Endodermal cell (in vitro differentiated cells): ENCODE data around the gene ANKRD1. TPM values are rescaled to one million over a fixed set of nuclear protein-coding genes. Genes with fewer than 3 reads are reported as not detected.
A peak's percentile ranks its signal among the peaks of the same experiment; 100 is the strongest.

Source experiments
- DNase-seq: peaks from one replicate; pipeline ENCODE4 v3.0.0-alpha.2; 2017
- H3K27ac ChIP-seq: 2 replicates; pipeline ENCODE4 v1.5.1; 2013; ENCODE audit warnings: mild to moderate bottlenecking, low read depth, low read length, moderate library complexity
- H3K27me3 ChIP-seq: 2 replicates; pipeline ENCODE4 v1.6.1; 2013; ENCODE audit warnings: mild to moderate bottlenecking, low read length, moderate library complexity; ENCODE audit not compliant: insufficient read depth, control insufficient read depth, poor library complexity, severe bottlenecking
- H3K36me3 ChIP-seq: 2 replicates; pipeline ENCODE4 v1.7.0; 2013; ENCODE audit warnings: mild to moderate bottlenecking, low read length, moderate library complexity; ENCODE audit not compliant: control insufficient read depth, insufficient read depth
- H3K4me1 ChIP-seq: one replicate; pipeline ENCODE4 v1.7.0; 2013; ENCODE audit warnings: low read length; ENCODE audit not compliant: control insufficient read depth, insufficient read depth
- H3K4me3 ChIP-seq: 2 replicates; pipeline ENCODE4 v1.5.1; 2013; ENCODE audit warnings: mild to moderate bottlenecking, low read length, moderate library complexity
- H3K9ac ChIP-seq: 2 replicates; pipeline ENCODE4 v1.6.1; 2013; ENCODE audit warnings: mild to moderate bottlenecking, low read length, moderate library complexity; ENCODE audit not compliant: poor library complexity, severe bottlenecking; ENCODE audit errors: extremely low read depth
- H3K9me3 ChIP-seq: 2 replicates; pipeline ENCODE4 v1.6.1; 2013; ENCODE audit warnings: mild to moderate bottlenecking, low read length, moderate library complexity; ENCODE audit not compliant: control insufficient read depth
- H3K27ac Mint-ChIP-seq: 2 replicates; pipeline ENCODE4 v1.8.0; 2020; ENCODE audit warnings: mixed read lengths
- H3K27me3 Mint-ChIP-seq: 2 replicates; pipeline ENCODE4 v1.8.0; 2021; ENCODE audit warnings: mild to moderate bottlenecking, mixed read lengths; ENCODE audit not compliant: insufficient read depth
- H3K36me3 Mint-ChIP-seq: 2 replicates; pipeline ENCODE4 v1.8.0; 2020; ENCODE audit warnings: low read depth, mixed read lengths
- H3K4me1 Mint-ChIP-seq: 2 replicates; pipeline ENCODE4 v1.8.0; 2020; ENCODE audit warnings: mixed read lengths
- H3K4me3 Mint-ChIP-seq: 2 replicates; pipeline ENCODE4 v1.8.0; 2020; ENCODE audit warnings: mild to moderate bottlenecking, moderate library complexity, mixed read lengths
- H3K9me3 Mint-ChIP-seq: 2 replicates; pipeline ENCODE4 v1.8.0; 2020; ENCODE audit warnings: mild to moderate bottlenecking, mixed read lengths
- WGBS, 2 experiments: methylation state at CpG; one replicate each; pipeline versions ENCODE4 v1.1.5 to v1.1.7; 2013; ENCODE audit warnings: missing lambda C conversion rate in 2 of 2, mixed read lengths in 1 of 2; ENCODE audit not compliant: insufficient coverage in 1 of 2, insufficient read length in 1 of 2; 5-methylcytosine and 5-hydroxymethylcytosine counted together
- total RNA-seq, 2 donors: library from RNA; stranded (reverse); fragmentation: NEBNext Ultra II Directional in 1 of 2; extraction: Animal tissue kit (Norgen Biotek cat#: 25700) in 1 of 2; gene quantifications; 2 replicates in 1 of 2; 3 replicates in 1 of 2; pipeline ENCODE4 v1.2.1, GENCODE V29; 2021
- TF ChIP-seq, protein P1 (sequence below): fragments of 200-600 bp; sonication (generic); conservative IDR thresholded peaks from 2 replicates; pipeline ENCODE4 v1.5.0; 2021; ENCODE audit warnings: antibody characterized with exemption, mild to moderate bottlenecking

Gene ANKRD1
- total RNA-seq, 2 donors from 2014 or later, result 19.6 to 42.6 TPM

DNA sequence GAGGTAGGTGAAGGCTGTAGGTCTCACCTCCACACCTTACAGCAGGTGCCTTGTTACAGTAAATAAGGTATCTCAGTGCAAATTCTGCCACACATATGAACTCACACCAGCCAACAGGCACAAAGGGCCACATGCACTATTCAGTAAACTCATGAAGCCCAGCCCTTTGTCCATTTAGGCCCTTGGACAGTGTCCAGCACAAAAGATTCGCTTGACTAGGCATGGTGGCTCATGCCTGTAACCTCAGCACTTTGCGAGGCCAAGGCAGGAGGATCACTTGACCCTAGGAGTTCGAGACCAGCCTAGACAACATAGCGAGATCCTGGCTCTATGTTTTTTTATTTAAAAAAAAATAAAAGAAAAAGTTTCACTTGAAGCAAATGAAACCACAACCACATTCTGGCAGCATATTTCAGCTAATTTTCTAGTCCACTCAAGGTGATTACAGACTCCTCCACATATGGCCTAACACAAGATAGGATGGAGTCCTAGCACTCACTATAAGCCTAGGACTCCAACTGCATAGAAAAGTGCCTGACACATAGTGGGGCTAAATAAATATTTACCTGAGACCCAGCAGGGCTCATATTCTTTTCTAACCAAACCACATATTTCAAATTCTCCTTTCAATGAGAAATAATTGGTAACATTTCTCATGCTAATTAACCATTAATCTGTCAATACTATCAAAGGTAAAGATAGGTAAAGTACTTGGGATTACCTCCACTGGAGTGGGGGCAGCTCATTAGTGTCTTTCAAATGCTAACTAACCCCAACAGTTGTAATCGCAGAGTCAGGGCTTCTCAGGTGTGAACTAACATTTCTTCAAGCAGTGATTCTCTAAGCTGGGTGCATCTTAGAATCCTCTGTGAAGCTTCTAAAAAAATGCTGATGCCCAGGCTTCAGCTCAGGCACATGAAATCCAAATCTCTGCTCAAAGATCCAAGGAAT lies 4.5 kb upstream of the ANKRD1 start:
- Mint-ChIP-seq H3K36me3 (no peaks in the 10 kb centered on the region), H3K4me3 (no peak overlapping the region), H3K27me3 (peaks cover 89% of the 10 kb centered on the region), H3K9me3 (no peaks in the 10 kb centered on the region), H3K27ac (no peak overlapping the region), H3K4me1 (peaks cover 79% of the 10 kb centered on the region)
- DNase-seq, result peak; percentile 87
- TF ChIP-seq, protein P1, sequence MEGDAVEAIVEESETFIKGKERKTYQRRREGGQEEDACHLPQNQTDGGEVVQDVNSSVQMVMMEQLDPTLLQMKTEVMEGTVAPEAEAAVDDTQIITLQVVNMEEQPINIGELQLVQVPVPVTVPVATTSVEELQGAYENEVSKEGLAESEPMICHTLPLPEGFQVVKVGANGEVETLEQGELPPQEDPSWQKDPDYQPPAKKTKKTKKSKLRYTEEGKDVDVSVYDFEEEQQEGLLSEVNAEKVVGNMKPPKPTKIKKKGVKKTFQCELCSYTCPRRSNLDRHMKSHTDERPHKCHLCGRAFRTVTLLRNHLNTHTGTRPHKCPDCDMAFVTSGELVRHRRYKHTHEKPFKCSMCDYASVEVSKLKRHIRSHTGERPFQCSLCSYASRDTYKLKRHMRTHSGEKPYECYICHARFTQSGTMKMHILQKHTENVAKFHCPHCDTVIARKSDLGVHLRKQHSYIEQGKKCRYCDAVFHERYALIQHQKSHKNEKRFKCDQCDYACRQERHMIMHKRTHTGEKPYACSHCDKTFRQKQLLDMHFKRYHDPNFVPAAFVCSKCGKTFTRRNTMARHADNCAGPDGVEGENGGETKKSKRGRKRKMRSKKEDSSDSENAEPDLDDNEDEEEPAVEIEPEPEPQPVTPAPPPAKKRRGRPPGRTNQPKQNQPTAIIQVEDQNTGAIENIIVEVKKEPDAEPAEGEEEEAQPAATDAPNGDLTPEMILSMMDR, result no peak
- Histone ChIP-seq H3K27ac (no peak overlapping the region), H3K9ac (no peak overlapping the region), H3K36me3 (no peaks in the 10 kb centered on the region), H3K27me3 (peaks cover 4% of the 10 kb centered on the region), H3K9me3 (no peaks in the 10 kb centered on the region), H3K4me3 (no peak overlapping the region), H3K4me1 (peaks cover 40% of the 10 kb centered on the region)
- 65% methylated on average over 4 to 5 of the region's 5 CpGs for WGBS, 2 experiments

DNA sequence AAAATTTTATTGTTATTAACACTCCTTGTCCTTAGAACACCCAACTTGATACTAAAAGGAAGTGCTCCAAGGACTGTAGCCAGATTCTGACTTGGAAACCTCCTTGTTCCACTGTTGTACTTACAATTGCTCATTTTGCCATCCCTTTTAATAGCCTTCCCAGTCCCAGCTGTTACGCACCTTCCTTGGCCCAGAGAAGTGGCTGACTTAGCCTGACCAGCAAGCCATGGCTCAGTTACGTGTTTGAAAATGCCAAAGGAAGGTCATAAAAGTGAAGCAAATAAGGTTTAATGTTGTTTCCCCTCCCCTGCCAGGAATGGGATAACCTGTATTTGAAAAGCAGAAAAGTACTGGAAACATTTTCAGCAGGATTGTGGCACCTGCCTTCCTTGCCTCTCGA lies 3.7 kb upstream of the ANKRD1 start:
- H3K9ac ChIP-seq, result no peak overlapping the region
- TF ChIP-seq, protein P1, result no peak
- peaks cover 36% of the 10 kb centered on the region for H3K4me1 ChIP-seq
- peaks cover 4% of the 10 kb centered on the region for H3K27me3 ChIP-seq
- no peaks in the 10 kb centered on the region for H3K9me3 ChIP-seq
- no peak for DNase-seq
- no peak overlapping the region for H3K27ac Mint-ChIP-seq
- 84 to 92% methylated on average over 2 to 3 of the region's 3 CpGs for WGBS, 2 experiments
- H3K36me3 ChIP-seq, result peaks cover 2% of the 10 kb centered on the region
- no peak overlapping the region for H3K4me3 Mint-ChIP-seq
- peaks cover 91% of the 10 kb centered on the region for H3K27me3 Mint-ChIP-seq
- H3K27ac ChIP-seq, result no peak overlapping the region
- H3K4me3 ChIP-seq, result no peak overlapping the region
- H3K36me3 Mint-ChIP-seq, result no peaks in the 10 kb centered on the region
- H3K9me3 Mint-ChIP-seq, result no peaks in the 10 kb centered on the region
- H3K4me1 Mint-ChIP-seq, result peaks cover 79% of the 10 kb centered on the region

DNA sequence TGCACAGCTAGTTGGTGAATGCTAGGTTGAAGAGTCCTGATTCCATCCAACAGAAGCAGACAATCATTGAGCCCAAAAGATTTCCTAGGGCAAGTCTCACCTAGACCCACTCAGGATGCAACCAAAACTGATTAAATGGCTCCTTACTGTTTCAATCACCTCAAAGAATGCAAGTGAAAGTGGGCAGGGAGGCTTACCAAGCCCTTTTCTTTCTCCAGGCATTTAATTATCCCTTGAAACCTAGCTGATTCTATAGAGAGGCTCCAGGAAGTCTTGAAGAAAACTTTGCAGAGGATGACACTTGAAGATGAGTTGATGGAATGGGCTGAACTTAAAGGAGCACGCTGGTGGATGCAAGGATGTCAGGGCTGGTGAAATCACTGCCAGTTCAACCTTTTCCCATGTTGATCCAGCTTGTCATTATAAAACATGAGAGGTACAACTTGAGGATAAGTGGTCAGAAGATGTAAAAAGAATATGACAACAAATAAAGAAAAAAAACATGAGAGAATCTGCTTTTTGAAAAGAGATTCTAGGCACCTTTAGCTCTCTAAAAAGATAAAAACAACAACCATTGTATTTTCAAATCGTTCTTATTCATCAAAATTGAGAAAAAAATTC lies 2.3 kb upstream of the ANKRD1 start:
- TF ChIP-seq, protein P1, result no peak
- no peaks in the 10 kb centered on the region for H3K9me3 Mint-ChIP-seq
- no peaks in the 10 kb centered on the region for H3K36me3 Mint-ChIP-seq
- H3K4me1 Mint-ChIP-seq, result peaks cover 79% of the 10 kb centered on the region
- peaks cover 30% of the 10 kb centered on the region for H3K4me1 ChIP-seq
- DNase-seq, result no peak
- no peak overlapping the region for H3K4me3 Mint-ChIP-seq
- H3K4me3 ChIP-seq, result no peak overlapping the region
- peaks cover 89% of the 10 kb centered on the region for H3K27me3 Mint-ChIP-seq
- no peak overlapping the region for H3K9ac ChIP-seq
- WGBS, 2 experiments, result 60 to 74% methylated on average over 1 to 2 of the region's 2 CpGs
- peaks cover 4% of the 10 kb centered on the region for H3K27me3 ChIP-seq
- H3K36me3 ChIP-seq, result peaks cover 15% of the 10 kb centered on the region
- H3K9me3 ChIP-seq, result no peaks in the 10 kb centered on the region
- no peak overlapping the region for H3K27ac Mint-ChIP-seq
- H3K27ac ChIP-seq, result no peak overlapping the region
